GM18520 (cell line): ENCODE data around the gene ZDHHC11.
"Not testable (repeated sequence)": the region's sequence is repeated elsewhere in the genome, so short reads cannot be mapped to it uniquely, and the experiment has no call there.

ENCODE experiments used
- ATAC-seq: cut with Tn5 transposase; IDR thresholded peaks from one replicate; pipeline ENCODE4 v1.9.1; 2021; ENCODE audit not compliant: unreplicated experiment

ZDHHC11 gene

DNA sequence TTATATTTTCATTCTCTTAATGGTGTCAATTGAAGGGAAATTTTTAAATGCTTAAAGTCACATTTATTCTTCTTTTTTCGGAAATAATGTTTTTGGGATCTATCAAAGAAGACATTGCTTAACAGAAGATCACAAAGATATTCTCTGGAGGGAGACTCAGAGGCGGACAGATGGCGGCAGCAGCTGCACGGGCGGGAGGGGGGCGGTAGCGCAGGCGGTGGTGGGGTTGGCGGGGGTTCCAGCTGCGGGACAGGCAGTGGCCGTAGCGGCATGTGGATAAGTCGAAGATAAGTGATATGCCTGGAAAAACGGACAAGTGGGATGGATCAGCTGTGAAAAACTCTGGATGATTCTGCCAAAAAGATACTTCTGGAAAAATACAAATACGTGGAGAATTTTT lies 34.6 kb downstream of the ZDHHC11 start:
- ATAC-seq = no peak

- no peak for ATAC-seq
Observed at GRCh38 chr5:815449-815848, 35.3 kb downstream of the ZDHHC11 start.

DNA sequence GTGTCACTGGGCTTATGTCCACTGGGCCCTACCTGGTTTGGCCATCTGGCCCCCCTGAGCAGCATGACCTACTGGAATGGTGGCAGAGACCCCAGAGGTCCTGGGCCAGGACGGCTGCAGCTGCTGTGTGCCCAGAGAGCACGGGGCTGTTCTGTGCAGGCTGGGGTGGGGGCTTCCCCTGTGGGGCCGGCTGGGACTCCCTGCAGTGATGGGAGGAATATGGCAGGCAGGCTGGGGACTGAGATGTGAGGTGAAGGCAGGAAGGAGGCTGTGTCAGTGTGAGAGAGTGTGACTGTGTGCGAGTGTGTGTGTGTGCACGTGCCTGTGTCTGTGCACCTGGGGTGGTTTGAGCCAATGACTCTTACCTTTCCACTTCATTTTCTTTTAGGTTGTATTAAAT lies 37.2 kb downstream of the ZDHHC11 start:
- not testable (repeated sequence) for ATAC-seq

DNA sequence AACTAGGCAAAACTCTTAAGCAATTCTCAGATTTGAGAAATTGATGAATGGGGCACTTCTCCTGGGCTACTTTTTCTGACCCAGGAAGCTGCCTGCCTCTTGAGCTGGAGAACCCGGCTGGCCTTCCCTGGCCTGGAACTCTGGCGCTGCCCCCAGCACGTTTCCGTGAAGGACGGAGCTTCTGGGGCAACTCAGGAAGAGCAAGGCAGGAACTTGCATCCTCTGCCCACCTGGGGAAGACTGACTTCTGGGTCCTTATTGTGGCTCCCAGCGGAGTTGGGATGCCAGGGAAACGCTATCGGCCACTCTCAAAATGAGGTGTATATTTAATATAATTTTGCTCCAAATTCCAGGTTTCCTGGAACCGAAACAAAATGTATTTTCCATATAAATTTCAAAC lies 39.4 kb downstream of the ZDHHC11 start:
- not testable (repeated sequence) for ATAC-seq

GRCh38 chr5:807719-808514 lies 42.9 kb downstream of the ZDHHC11 start:
- ATAC-seq = not testable (repeated sequence)

- no peak for ATAC-seq
Observed at GRCh38 chr5:801472-801871, 49.3 kb downstream of the ZDHHC11 start.

GRCh38 chr5:801055-801454 lies 49.7 kb downstream of the ZDHHC11 start:
- ATAC-seq = not testable (repeated sequence)

DNA sequence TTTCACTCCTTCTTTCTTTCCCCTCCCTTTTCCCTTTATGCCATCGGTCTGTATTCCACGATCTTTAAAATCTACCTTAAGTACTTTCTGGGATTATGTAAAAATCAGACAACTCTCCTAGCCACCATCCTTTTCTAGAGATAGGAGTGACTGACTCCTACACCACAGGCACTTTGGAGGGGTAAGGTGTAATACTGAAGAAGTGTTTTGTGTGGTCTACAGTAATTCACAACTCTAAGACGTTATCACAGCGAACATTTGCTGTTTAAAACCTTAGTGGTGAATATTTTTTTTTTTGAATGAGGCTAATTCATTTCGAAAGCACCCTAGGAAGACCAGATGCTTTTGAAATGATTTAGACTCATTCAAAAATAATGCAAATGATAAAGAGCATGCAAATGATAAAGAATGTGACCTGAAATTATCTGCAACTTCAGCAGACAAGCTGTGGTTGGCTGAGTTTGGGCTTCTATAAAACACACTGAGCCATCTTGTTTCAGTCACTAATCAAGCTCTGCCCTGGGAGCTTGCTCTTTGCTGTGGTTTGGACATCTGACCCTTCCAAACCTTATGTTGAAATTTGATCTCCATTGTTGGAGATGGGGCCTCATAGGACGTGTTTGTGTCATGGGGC lies 52.2 kb downstream of the ZDHHC11 start:
- ATAC-seq = not testable (repeated sequence)

GRCh38 chr5:797986-798385 lies 52.8 kb downstream of the ZDHHC11 start:
- not testable (repeated sequence) for ATAC-seq

GRCh38 chr5:795873-796272 lies 54.9 kb downstream of the ZDHHC11 start:
- not testable (repeated sequence) for ATAC-seq

DNA sequence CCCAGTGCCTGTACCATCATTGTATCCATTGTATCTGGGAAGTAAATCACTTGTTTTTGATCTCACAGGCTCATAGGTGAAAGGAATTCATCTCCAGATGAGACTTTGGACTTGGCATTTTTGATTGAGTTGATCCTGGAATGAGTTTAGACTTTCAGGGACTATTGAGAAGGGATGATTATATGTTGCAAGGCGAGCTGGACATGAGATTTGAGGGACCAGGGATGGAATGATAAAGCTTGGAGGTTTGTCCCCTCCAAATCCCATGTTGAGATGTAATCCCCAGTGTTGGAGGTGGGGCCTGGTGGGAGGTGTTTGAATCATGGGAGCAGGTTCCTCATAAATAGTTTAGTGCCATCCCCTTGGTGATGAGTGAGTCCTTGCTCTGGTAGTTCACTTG lies 55.8 kb downstream of the ZDHHC11 start:
- not testable (repeated sequence) for ATAC-seq

DNA sequence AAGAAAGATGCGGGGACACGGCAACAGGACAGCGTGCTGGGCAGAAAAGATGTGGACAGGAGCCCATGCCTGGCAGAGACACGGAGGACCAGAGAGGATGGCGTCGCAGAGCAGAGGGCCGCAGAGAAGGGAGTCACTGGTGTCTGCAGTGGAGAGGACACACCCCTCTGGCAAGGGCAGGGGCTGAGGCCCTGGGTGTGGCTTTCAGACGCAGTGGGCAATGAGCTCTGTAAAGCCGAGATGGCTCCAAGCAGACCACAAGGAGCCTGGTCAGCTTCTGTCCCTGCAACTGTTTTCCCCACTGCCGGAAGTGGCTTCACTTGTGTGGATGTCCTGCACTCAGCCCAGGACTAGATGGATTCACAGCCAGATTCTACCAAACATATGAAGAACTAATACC lies 62.1 kb downstream of the ZDHHC11 start:
- ATAC-seq = not testable (repeated sequence)

GRCh38 chr5:787857-788233 lies 62.9 kb downstream of the ZDHHC11 start:
- not testable (repeated sequence) for ATAC-seq

GRCh38 chr5:787224-787856 lies 63.4 kb downstream of the ZDHHC11 start:
- not testable (repeated sequence) for ATAC-seq

DNA sequence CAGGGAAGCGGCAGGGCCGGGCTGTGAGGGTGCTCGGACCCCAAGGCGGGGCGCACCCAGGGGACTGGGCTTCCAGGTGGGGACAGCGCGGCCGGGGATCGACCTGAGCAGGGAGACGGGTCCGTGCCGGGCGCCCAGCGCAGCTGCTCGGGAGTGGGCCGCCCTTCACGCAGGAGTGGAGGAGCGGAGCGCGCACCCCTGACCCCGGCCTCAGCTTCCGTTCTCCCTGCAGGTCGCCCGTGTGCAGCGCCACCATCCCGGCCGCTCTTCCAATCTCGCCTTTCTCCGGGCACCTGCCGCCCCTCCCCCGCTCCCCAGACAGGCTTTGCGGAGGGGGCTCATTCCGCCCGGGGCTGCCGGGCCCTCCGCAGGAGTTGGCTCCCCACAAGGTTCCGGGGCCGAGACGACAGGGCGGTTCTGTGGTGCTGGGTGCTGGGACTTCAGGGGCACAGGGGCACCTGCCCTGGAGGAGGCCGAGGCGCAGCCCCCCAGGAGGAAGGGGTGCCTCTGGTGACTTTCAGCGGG lies 65.5 kb downstream of the ZDHHC11 start:
- not testable (repeated sequence) for ATAC-seq

- not testable (repeated sequence) for ATAC-seq
Observed at GRCh38 chr5:784428-785177, 66.2 kb downstream of the ZDHHC11 start, which contains the start of gene ZDHHC11B. Gene ZDHHC11B (minus strand): TSS chr5:784729. CDS start chr5:766919, 17,810 bp downstream.

- not testable (repeated sequence) for ATAC-seq
Observed at GRCh38 chr5:783881-784427, 66.8 kb downstream of the ZDHHC11 start.

DNA sequence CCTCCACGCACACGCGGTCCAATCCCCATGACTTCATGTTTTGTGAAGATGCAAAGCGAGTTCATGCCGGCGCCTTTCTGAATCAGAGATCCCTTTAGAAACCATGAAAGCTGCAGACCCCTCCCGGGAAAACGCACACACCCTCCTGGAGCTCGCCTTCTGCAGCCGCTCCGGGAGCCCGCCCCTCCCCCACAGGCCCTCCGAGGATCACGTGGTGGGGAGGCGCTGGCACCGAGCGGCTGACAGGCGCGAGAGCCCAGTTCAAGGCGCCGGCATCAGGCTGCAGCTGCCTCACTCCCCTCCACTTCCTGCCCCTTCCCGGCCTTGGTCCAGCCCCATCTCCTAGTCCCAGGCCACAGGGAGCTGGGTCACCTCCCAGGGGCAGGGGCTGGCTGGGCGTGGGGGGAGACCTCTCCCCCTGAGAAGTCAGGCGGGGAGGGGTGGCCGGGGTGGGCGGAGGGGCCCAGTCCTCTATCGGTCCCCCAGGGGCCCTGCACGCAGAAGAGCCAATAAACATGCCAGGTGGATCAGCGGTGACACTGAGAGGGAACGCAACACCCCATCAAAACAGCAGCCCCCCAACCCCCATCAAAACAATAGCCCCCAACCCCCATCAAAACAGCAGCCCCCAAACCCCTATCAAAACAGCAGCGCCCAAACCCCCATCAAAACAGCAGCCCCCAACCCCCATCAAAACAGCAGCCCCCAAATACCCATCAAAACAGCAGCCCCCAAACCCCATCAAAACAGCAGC lies 67.6 kb downstream of the ZDHHC11 start:
- not testable (repeated sequence) for ATAC-seq

GRCh38 chr5:782356-782755 lies 68.4 kb downstream of the ZDHHC11 start:
- not testable (repeated sequence) for ATAC-seq

DNA sequence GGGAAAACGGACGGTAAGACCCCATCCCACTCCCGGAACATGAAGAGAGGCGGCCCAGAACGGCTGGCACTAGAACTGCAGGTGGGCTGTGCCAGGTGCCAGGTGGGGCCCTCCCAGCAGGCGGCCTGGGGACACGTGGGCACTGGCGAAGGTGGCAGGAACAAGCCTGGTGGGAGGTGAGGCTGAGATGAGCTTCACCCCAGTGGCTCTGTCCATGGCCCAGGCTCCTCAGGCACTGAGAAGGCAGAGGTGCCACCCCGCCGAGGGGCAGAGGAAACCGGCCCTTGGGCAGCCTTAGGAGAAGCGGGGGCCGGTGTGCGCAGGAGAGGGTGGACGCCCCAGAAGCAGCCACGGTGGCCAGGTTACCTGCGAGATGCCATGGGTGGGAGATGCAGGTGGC lies 70.2 kb downstream of the ZDHHC11 start:
- not testable (repeated sequence) for ATAC-seq
